Prostate gland (tissue), 2 donors: ENCODE results near the gene ENTPD8. TPM values are rescaled to one million over a fixed set of nuclear protein-coding genes. Genes with fewer than 3 reads are reported as not detected.

Source experiments
- DNase-seq: peaks from one replicate; pipeline ENCODE4 v3.0.0-alpha.2; 2019; ENCODE audit warnings: low spot score
- H3K27ac ChIP-seq, 2 donors: fragments of 200-600 bp; sonication (generic); 2 replicates each; pipeline ENCODE4 v1.5.1; 2017 to 2019
- H3K27me3 ChIP-seq: fragments of 200-600 bp; sonication (generic); replicated peaks from 2 replicates; pipeline ENCODE4 v1.5.1; 2019; ENCODE audit not compliant: insufficient read depth
- H3K36me3 ChIP-seq, 2 donors: fragments of 200-600 bp; sonication (generic); 1 replicate in 1 of 2; 2 replicates in 1 of 2; pipeline versions ENCODE4 v1.5.1 to v1.8.1; 2017 to 2019
- H3K4me1 ChIP-seq: fragments of 200-600 bp; sonication (generic); replicated peaks from 2 replicates; pipeline ENCODE4 v1.5.1; 2019
- H3K4me3 ChIP-seq, 2 donors: fragments of 200-600 bp; sonication (generic); 2 replicates each; pipeline ENCODE4 v1.5.1; 2017 to 2019
- H3K9me3 ChIP-seq: fragments of 200-600 bp; sonication (generic); 2 replicates; pipeline ENCODE4 v1.5.1; 2017
- POLR2A ChIP-seq: fragments of 450-650 bp; IDR thresholded peaks from one replicate; pipeline ENCODE4 v1.6.1; 2016; ENCODE audit warnings: antibody characterized with exemption, mild to moderate bottlenecking
- POLR2AphosphoS5 ChIP-seq: sonication (generic); formaldehyde crosslinking; IDR thresholded peaks from one replicate; pipeline ENCODE4 v1.6.1; 2017; ENCODE audit warnings: antibody characterized with exemption
- WGBS: methylation state at CpG from one replicate; pipeline ENCODE4 v1.1.5; 2018; 5-methylcytosine and 5-hydroxymethylcytosine counted together
- intact Hi-C: fragments of 100-400 bp; cut with DNase I; formaldehyde crosslinking; loops from one replicate; pipeline ENCODE4 v1.14.2; 2022
- total RNA-seq, 2 donors: library from RNA; depleted of rRNA; stranded (reverse); fragments of >200 nt; gene quantifications; one replicate each; pipeline ENCODE4 v1.1.0, GENCODE V29; 2016
- TF ChIP-seq, protein P1 (sequence below), 4 experiments: fragments of 200-600 bp in 2 of 4; fragments of 450-650 bp in 2 of 4; sonication (generic) in 2 of 4; IDR thresholded peaks; 1 replicate in 3 of 4; 2 replicates in 1 of 4; pipeline ENCODE4 v1.5.1; 2016 to 2019; ENCODE audit warnings: antibody characterized with exemption in 4 of 4, mild to moderate bottlenecking in 2 of 4, moderate library complexity in 2 of 4

ENTPD8 gene
- total RNA-seq, 2 donors from 2014 or later: 1.8 TPM

DNA sequence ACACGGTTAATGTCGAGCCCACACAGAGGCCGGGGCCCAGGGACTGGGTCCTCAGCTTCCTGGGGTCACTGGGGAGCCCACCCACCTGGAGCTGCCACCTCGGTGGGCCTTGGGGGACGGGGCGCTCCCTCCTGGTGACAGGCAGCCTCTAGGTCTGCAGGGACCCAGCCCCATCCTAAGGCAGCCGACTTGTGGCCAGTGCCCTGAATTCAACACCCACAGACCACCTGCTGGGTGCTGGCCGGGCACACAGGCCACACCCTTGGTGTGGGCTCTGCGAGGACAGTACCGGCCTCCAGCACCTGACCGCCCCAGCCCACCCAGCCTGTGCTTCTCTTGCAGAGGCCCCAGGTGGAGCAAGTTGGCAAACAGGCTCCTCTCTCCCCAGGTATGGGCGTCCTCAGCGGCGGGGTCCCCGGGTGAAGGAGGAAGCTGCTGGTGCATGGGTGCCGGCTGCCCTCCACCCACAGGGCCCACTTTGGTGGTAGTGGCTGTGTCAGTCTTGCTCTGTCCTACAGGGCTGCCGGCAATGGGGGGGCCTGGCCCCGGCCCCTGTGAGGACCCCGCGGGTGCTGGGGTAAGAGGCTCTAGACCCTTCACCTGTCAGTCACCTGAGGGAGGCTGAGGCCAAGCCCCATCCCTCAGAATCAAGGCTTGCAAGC is 8.3 kb downstream of the ENTPD8 start:
- Histone ChIP-seq H3K9me3 (no peaks in the 10 kb centered on the region), H3K27me3 (no peaks in the 10 kb centered on the region), H3K36me3 (no peaks in the 10 kb centered on the region), H3K4me1 (peaks cover 3% of the 10 kb centered on the region), H3K4me3 (no peak overlapping the region), H3K27ac (no peak overlapping the region)
- intact Hi-C loops: no loop called here
- no peak for DNase-seq
- WGBS: 85% methylated on average over 11 of the region's 20 CpGs
- TF ChIP-seq POLR2A: no peak
- no peak for TF ChIP-seq POLR2AphosphoS5
- TF ChIP-seq, protein P1, sequence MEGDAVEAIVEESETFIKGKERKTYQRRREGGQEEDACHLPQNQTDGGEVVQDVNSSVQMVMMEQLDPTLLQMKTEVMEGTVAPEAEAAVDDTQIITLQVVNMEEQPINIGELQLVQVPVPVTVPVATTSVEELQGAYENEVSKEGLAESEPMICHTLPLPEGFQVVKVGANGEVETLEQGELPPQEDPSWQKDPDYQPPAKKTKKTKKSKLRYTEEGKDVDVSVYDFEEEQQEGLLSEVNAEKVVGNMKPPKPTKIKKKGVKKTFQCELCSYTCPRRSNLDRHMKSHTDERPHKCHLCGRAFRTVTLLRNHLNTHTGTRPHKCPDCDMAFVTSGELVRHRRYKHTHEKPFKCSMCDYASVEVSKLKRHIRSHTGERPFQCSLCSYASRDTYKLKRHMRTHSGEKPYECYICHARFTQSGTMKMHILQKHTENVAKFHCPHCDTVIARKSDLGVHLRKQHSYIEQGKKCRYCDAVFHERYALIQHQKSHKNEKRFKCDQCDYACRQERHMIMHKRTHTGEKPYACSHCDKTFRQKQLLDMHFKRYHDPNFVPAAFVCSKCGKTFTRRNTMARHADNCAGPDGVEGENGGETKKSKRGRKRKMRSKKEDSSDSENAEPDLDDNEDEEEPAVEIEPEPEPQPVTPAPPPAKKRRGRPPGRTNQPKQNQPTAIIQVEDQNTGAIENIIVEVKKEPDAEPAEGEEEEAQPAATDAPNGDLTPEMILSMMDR (IDR thresholded peaks at IDR 0.05): no peak

DNA sequence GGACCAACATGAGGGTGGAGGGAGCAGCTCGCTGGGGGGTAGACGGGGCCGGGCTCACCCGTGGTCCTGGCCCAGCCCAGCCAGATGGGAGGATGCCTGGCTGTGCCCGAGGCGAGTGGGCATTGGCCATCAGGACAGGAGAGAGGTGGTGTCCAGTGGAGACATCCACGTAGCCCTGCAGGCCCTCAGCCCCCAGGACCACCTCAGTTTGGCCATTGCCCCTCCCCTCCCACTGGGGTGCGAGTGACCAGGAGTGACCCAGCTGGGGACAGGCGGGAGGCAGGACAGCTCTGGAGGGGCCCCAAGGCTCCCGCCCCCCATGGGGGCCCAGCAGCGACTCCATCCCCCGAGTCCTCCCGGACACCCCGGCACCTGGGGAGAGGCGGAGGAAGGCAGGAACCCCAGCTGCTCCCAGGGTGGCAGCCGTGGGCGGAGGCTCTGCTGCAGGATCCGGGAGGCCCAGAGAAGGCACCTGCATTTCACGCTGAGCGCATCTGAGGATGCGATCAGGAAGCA is 9.7 kb downstream of the ENTPD8 start:
- DNase-seq: no peak
- H3K36me3 ChIP-seq: no peaks in the 10 kb centered on the region
- H3K9me3 ChIP-seq: no peaks in the 10 kb centered on the region
- 80% methylated on average over 19 of the region's 21 CpGs for WGBS
- TF ChIP-seq POLR2AphosphoS5: no peak
- TF ChIP-seq, protein P1 (IDR thresholded peaks at IDR 0.05): no peak
- no peak for TF ChIP-seq POLR2A
- intact Hi-C loops: no loop called here
- peaks cover 3% of the 10 kb centered on the region for H3K4me1 ChIP-seq
- no peaks in the 10 kb centered on the region for H3K27me3 ChIP-seq
- H3K27ac ChIP-seq: no peak overlapping the region
- H3K4me3 ChIP-seq: no peak overlapping the region

DNA sequence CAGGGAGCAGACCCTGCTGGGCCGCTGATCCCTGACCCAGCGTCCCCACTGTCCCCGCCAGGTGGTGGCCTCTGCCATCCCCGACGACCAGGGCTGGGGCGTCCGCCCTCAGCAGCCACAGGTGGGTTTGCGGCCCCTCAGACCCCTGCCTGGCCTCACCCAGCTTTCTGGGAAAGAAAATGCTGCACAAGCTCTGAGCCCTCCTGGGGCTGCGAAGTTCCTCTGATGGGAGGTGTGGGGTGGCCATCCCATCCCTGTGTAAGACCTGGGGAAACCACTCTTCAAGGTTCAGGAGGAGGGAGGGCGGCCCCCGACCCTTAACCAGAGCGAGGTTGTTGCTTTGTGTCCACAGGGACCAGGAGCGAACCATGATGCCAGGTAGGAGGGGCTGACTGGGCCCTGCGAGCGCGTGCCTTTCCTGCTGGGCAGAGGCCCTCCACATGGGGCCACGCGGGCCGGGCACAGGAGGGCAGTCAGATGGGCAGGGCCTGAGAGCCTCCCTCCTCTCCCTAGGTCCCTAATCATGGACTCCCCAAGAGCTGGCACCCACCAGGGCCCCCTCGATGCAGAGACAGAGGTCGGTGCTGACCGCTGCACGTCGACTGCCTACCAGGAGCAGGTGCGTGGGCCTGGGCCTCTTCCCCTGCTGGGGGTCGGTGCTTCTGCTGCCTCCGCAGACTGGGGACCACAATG is 10.3 kb downstream of the ENTPD8 start:
- Histone ChIP-seq H3K4me1 (no peaks in the 10 kb centered on the region), H3K36me3 (no peaks in the 10 kb centered on the region), H3K9me3 (no peaks in the 10 kb centered on the region), H3K27ac (no peak overlapping the region), H3K27me3 (no peaks in the 10 kb centered on the region), H3K4me3 (no peak overlapping the region)
- DNase-seq: no peak
- TF ChIP-seq POLR2AphosphoS5: no peak
- TF ChIP-seq, protein P1 (IDR thresholded peaks at IDR 0.05): no peak
- no peak for TF ChIP-seq POLR2A
- intact Hi-C loops: no loop called here
- 90% methylated on average over 17 of the region's 27 CpGs for WGBS

DNA sequence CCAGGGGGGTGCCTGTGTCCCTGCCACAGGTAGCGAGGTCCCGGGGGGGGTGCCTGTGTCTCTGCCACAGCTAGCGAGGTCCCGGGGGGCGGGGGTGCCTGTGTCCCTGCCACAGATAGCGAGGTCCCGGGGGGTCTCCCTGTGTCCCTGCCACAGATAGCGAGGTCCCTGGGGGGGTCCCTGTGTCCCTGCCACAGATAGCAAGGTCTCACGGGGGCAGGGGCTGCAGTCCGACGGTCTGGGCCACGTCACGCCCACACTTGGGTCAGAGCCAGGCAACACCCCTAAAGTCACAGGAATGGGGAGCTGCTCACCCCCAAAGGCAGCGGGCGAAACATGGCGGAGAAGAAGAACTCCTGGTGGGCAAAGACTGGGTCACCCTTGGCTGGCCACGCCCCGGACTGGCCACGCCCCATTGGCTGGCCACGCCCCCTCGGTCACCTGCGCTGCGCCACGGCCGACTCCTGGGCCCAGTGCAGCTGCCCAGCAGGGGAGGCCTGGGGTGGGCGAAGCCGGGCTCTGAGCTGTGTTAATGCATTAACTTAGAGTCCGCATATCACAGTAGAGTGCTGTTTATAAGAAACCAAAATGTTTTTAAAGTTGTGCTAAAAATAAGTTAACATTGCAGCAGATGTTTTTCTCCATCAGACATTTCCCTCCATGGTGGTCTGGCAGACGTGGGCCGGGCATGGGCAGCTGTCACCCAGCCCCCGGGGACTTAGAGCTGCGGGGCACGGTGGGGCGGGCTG is 11.0 kb downstream of the ENTPD8 start:
- no peaks in the 10 kb centered on the region for H3K4me1 ChIP-seq
- WGBS: 62% methylated on average over 24 of the region's 34 CpGs
- no peak overlapping the region for H3K4me3 ChIP-seq
- no peak for TF ChIP-seq POLR2AphosphoS5
- no peak for TF ChIP-seq POLR2A
- TF ChIP-seq, protein P1 (IDR thresholded peaks at IDR 0.05): no peak
- DNase-seq: no peak
- no peaks in the 10 kb centered on the region for H3K27me3 ChIP-seq
- H3K27ac ChIP-seq: no peak overlapping the region
- H3K9me3 ChIP-seq: no peaks in the 10 kb centered on the region
- no peaks in the 10 kb centered on the region for H3K36me3 ChIP-seq
- intact Hi-C loops: loop anchor here (5.0 kb wide), 1 partner anchor 92 kb away; no protein-coding TSS in a partner anchor
